ENCODE measurements around the gene RIBC1. TPM values are rescaled to one million over a fixed set of nuclear protein-coding genes. Genes with fewer than 3 reads are reported as not detected.
"Not testable (repeated sequence)": the region's sequence is repeated elsewhere in the genome, so short reads cannot be mapped to it uniquely, and the experiment has no call there.

The RIBC1 gene
- total and polyA plus RNA-seq, 9 of the 15 experiments (the other 6 are each of a cell fraction or from before 2014, with no cell fraction given), result 0.07 to 0.51 (median 0.44) TPM

DNA sequence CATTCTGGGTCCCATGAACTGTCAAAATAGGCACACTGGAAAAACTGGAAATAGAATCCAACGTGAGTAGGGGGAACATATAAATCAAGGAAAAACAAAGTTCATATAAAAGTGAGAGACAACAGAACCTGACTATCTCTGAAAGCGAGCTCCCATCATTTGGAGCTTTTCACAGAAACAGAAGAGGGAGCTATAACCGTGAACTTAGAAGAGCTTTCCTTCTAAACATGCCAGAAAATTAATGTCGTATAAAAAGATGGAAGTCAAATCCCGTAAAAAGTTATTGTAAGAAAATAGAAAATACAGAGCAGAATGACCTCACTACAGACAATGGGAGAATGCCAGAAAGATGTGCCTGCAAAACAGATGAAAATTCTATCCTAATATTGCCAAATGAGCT, 35.4 kb downstream of the RIBC1 start:
- no peak for FAIRE-seq
- intact Hi-C loops (cut with micrococcal nuclease) (no loop called here), in situ Hi-C loops (cut with MboI) (no loop called here)
- ChIA-PET POLR2A (no interaction called here), CTCF (ENCODE audit: low intra/inter-chr PET ratio) (no interaction called here)
- no peak overlapping the region for H3K4me3 ChIP-seq
- H3K4me2 ChIP-seq (ENCODE audit: insufficient read depth, low read length), result no peak overlapping the region
- H4K20me1 ChIP-seq (replicated peaks; ENCODE audit: control insufficient read depth, insufficient read depth, low read length), result no peaks in the 10 kb centered on the region
- no peak overlapping the region for H3K9ac ChIP-seq (ENCODE audit: insufficient read depth in 1 of 2, low read depth in 2 of 2, low read length in 2 of 2)
- ATAC-seq, result no peak
- H3K79me2 ChIP-seq (ENCODE audit: control insufficient read depth, insufficient read depth, low read length), result no peaks in the 10 kb centered on the region
- BruUV-seq (replicated peaks), result no TSS peak
- no peaks in the 10 kb centered on the region; a peak in 1 of 5 replicates for H3K4me1 ChIP-seq (replicated peaks in 1 of 2; ENCODE audit: control insufficient read depth in 2 of 2, insufficient read depth in 2 of 2, low read length in 2 of 2)
- H3K9me1 ChIP-seq (ENCODE audit: control insufficient read depth, insufficient read depth, low read length), result no peaks in the 10 kb centered on the region
- H2AFZ ChIP-seq (ENCODE audit: low read depth, low read length), result no peak overlapping the region
- TF ChIP-seq MECOM (CRISPR knock-in tag; IDR thresholded peaks at IDR 0.05), result no peak
- TF ChIP-seq, protein P1, sequence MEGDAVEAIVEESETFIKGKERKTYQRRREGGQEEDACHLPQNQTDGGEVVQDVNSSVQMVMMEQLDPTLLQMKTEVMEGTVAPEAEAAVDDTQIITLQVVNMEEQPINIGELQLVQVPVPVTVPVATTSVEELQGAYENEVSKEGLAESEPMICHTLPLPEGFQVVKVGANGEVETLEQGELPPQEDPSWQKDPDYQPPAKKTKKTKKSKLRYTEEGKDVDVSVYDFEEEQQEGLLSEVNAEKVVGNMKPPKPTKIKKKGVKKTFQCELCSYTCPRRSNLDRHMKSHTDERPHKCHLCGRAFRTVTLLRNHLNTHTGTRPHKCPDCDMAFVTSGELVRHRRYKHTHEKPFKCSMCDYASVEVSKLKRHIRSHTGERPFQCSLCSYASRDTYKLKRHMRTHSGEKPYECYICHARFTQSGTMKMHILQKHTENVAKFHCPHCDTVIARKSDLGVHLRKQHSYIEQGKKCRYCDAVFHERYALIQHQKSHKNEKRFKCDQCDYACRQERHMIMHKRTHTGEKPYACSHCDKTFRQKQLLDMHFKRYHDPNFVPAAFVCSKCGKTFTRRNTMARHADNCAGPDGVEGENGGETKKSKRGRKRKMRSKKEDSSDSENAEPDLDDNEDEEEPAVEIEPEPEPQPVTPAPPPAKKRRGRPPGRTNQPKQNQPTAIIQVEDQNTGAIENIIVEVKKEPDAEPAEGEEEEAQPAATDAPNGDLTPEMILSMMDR (IDR thresholded peaks at IDR 0.05 in 2 of 3, conservative IDR thresholded peaks at IDR 0.05 in 1 of 3; ENCODE audit: insufficient read depth in 2 of 3, low read depth in 1 of 3, low read length in 3 of 3), result peak in 1 of 3 experiments; percentile 40; a peak in 2 of 6 replicates
- peak in 1 of 2 experiments; percentile 31; a peak in 2 of 4 replicates for TF ChIP-seq RAD21 (CRISPR knock-in tag; conservative IDR thresholded peaks at IDR 0.05 in 1 of 2, IDR thresholded peaks at IDR 0.05 in 1 of 2)
- no peaks in the 10 kb centered on the region for H3K36me3 ChIP-seq (ENCODE audit: control insufficient read depth, insufficient read depth, low read length)
- DNase-seq (ENCODE audit: extremely low read depth in 1 of 4, low spot score in 3 of 4), result no peak
- peaks cover 0 to 2% of the 10 kb centered on the region in 2 experiments; a peak in 3 of 5 replicates for H3K27me3 ChIP-seq (ENCODE audit: control insufficient read depth in 2 of 2, insufficient read depth in 2 of 2, low read length in 2 of 2)
- no peak overlapping the region for H3K27ac ChIP-seq (ENCODE audit: extremely low read depth, low read depth, low read length)
- no peaks in the 10 kb centered on the region for H3K9me3 ChIP-seq (replicated peaks; ENCODE audit: control insufficient read depth, insufficient read depth, low read depth, low read length)
- WGBS (ENCODE audit: insufficient coverage, low coverage, missing lambda C conversion rate), result 2% methylated on average over 5 of the region's 5 CpGs

DNA sequence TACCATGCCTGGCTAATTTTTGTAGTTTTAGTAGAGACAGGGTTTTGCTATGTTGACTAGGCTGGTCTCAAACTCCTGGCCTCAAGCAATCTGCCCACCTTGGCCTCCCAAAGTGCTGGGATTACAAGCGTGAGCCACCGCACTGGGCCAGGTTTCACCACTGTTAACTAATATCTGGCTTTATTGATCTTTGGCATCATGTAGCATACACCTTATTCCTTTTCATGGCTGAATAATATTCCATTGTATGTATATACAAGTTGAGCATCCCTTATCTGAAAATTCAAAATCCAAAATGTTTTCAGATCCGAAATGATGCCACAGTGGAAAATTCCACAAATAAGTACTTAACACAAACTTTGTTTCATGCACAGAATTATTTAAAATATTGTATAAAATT, 46.0 kb downstream of the RIBC1 start:
- DNase-seq (ENCODE audit: extremely low read depth in 1 of 4, low spot score in 3 of 4); H3K9me1 ChIP-seq (ENCODE audit: control insufficient read depth, insufficient read depth, low read length); H3K4me3 ChIP-seq; H3K79me2 ChIP-seq (ENCODE audit: control insufficient read depth, insufficient read depth, low read length); intact Hi-C loops (cut with micrococcal nuclease); H3K4me1 ChIP-seq (replicated peaks in 1 of 2; ENCODE audit: control insufficient read depth in 2 of 2, insufficient read depth in 2 of 2, low read length in 2 of 2); CTCF ChIA-PET (ENCODE audit: low intra/inter-chr PET ratio); H2AFZ ChIP-seq (ENCODE audit: low read depth, low read length); H3K27ac ChIP-seq (ENCODE audit: extremely low read depth, low read depth, low read length); H4K20me1 ChIP-seq (replicated peaks; ENCODE audit: control insufficient read depth, insufficient read depth, low read length); H3K9ac ChIP-seq (ENCODE audit: insufficient read depth in 1 of 2, low read depth in 2 of 2, low read length in 2 of 2); FAIRE-seq; H3K36me3 ChIP-seq (ENCODE audit: control insufficient read depth, insufficient read depth, low read length); in situ Hi-C loops (cut with MboI); H3K9me3 ChIP-seq (replicated peaks; ENCODE audit: control insufficient read depth, insufficient read depth, low read depth, low read length); H3K4me2 ChIP-seq (ENCODE audit: insufficient read depth, low read length); ATAC-seq; BruUV-seq (replicated peaks): not testable (repeated sequence)
- H3K27me3 ChIP-seq (ENCODE audit: control insufficient read depth in 2 of 2, insufficient read depth in 2 of 2, low read length in 2 of 2), result peaks cover 0 to 19% of the 10 kb centered on the region in 2 experiments; a peak in 4 of 5 replicates
- WGBS (ENCODE audit: insufficient coverage, low coverage, missing lambda C conversion rate), result 0% methylated on average over 3 of the region's 3 CpGs
- POLR2A ChIA-PET, result interaction anchor here (0.8 kb wide), 1 partner anchor 11 kb away, joined by 3 read pairs; no protein-coding TSS in a partner anchor
